Aorta (tissue), 5 donors: ENCODE results near the gene OPRL1. TPM values are rescaled to one million over a fixed set of nuclear protein-coding genes. Genes with fewer than 3 reads are reported as not detected.
"Not testable (repeated sequence)": the region's sequence is repeated elsewhere in the genome, so short reads cannot be mapped to it uniquely, and the experiment has no call there.

Experiments
- ATAC-seq: fragments of 200-7000 bp; cut with Tn5 transposase; one replicate; pipeline ENCODE4 v1.9.1; 2022; ENCODE audit warnings: moderate library complexity; ENCODE audit not compliant: low FRiP score
- DNase-seq, 2 donors: peaks; one replicate each; pipeline ENCODE4 v3.0.0-alpha.2; 2020
- H3K27ac ChIP-seq, 2 donors: one replicate each; pipeline ENCODE4 v1.5.1; 2013; ENCODE audit warnings: low read length in 2 of 2, mild to moderate bottlenecking in 2 of 2, moderate library complexity in 2 of 2, control low read depth in 1 of 2, inconsistent platforms in 1 of 2, low read depth in 1 of 2
- H3K27me3 ChIP-seq, 2 donors: one replicate each; pipeline ENCODE4 v1.6.1; 2013; ENCODE audit warnings: control low read depth in 1 of 2, low read length in 1 of 2, mild to moderate bottlenecking in 1 of 2, moderate library complexity in 1 of 2; ENCODE audit not compliant: insufficient read depth in 2 of 2, control insufficient read depth in 1 of 2
- H3K36me3 ChIP-seq, 2 donors: one replicate each; pipeline ENCODE4 v1.6.1; 2013; ENCODE audit warnings: control low read depth in 1 of 2, low read length in 1 of 2, mild to moderate bottlenecking in 1 of 2; ENCODE audit not compliant: insufficient read depth in 2 of 2, control insufficient read depth in 1 of 2
- H3K4me1 ChIP-seq, 2 donors: one replicate each; pipeline ENCODE4 v1.6.1; 2013; ENCODE audit warnings: low read length in 2 of 2, control low read depth in 1 of 2, mild to moderate bottlenecking in 1 of 2, moderate library complexity in 1 of 2; ENCODE audit not compliant: insufficient read depth in 2 of 2, control insufficient read depth in 1 of 2
- H3K4me3 ChIP-seq, 2 donors: one replicate each; pipeline ENCODE4 v1.5.1; 2013; ENCODE audit warnings: low read length in 2 of 2, control low read depth in 1 of 2, mild to moderate bottlenecking in 1 of 2
- H3K9me3 ChIP-seq: one replicate; pipeline ENCODE4 v1.6.1; 2013; ENCODE audit warnings: mild to moderate bottlenecking, low read length; ENCODE audit not compliant: control insufficient read depth
- WGBS, 2 donors: extraction: QIAGEN DNeasy Blood & Tissue Kit; methylation state at CpG; one replicate each; pipeline ENCODE4 v1.1.7; 2013; 5-methylcytosine and 5-hydroxymethylcytosine counted together
- intact Hi-C, 2 donors: fragments of 100-400 bp; cut with DNase I; formaldehyde crosslinking; loops; one replicate each; pipeline versions ENCODE4 v1.14.2 to v1.15.0; 2022
- polyA plus RNA-seq, 2 donors: library from polyadenylated mRNA; stranded (reverse); fragments of 200-250 nt; gene quantifications; one replicate each; pipeline ENCODE4 v1.2.3, GENCODE V29; 2013
- total RNA-seq, 2 donors: library from RNA; stranded (reverse); fragmentation: NEBNext Ultra II Directional; extraction: Animal tissue kit (Norgen Biotek cat#: 25700); gene quantifications; one replicate each; pipeline ENCODE4 v1.2.1, GENCODE V29; 2021
- donor health status: healthy with polysubstance abuse.
- donor health status: Bipolar disorder and iron deficiency.
- donor health status: DM: no; HTN: no; CAD: no.
- donor health status: DM: no; HTN: no; CAD: no.
- donor health status: DM: yes; HTN: yes; CAD: no.

The OPRL1 gene
- total and polyA plus RNA-seq, 4 donors = 0.72 to 2.9 (median 0.95) TPM

- H3K4me3 ChIP-seq = no peak overlapping the region
- intact Hi-C loops = no loop called here
- ATAC-seq = no peak
These were observed 4.8 kb downstream of the OPRL1 start for GRCh38 chr20:64084685-64085152.

GRCh38 chr20:64086801-64087200 lies 6.9 kb downstream of the OPRL1 start:
- intact Hi-C loops = no loop called here
- no peaks in the 10 kb centered on the region for H3K36me3 ChIP-seq
- no peak overlapping the region for H3K4me3 ChIP-seq
- ATAC-seq (no peak), DNase-seq (no peak)
- no peaks in the 10 kb centered on the region for H3K27me3 ChIP-seq
- no peak overlapping the region for H3K27ac ChIP-seq
- no peaks in the 10 kb centered on the region for H3K4me1 ChIP-seq
- no peaks in the 10 kb centered on the region for H3K9me3 ChIP-seq
- 96 to 97% methylated on average over 8 to 10 of the region's 11 CpGs for WGBS, 2 donors

More at GRCh38 chr20:64084685-64085152, 4.8 kb downstream of the OPRL1 start:
- Histone ChIP-seq H3K4me1 (no peaks in the 10 kb centered on the region), H3K36me3 (no peaks in the 10 kb centered on the region), H3K27ac (no peak overlapping the region), H3K9me3 (no peaks in the 10 kb centered on the region), H3K27me3 (no peaks in the 10 kb centered on the region)
- 8 to 11% methylated on average over 18 to 23 of the region's 23 CpGs for WGBS, 2 donors
- DNase-seq = no peak

GRCh38 chr20:64087226-64087825 lies 7.4 kb downstream of the OPRL1 start:
- H3K27ac ChIP-seq, H3K9me3 ChIP-seq, DNase-seq, H3K4me3 ChIP-seq, H3K36me3 ChIP-seq, H3K27me3 ChIP-seq, H3K4me1 ChIP-seq, ATAC-seq, intact Hi-C loops: not testable (repeated sequence)
- 95 to 97% methylated on average over 6 of the region's 36 CpGs for WGBS, 2 donors

- ATAC-seq, H3K36me3 ChIP-seq, DNase-seq, H3K27ac ChIP-seq, H3K27me3 ChIP-seq, H3K9me3 ChIP-seq, H3K4me3 ChIP-seq, intact Hi-C loops, H3K4me1 ChIP-seq: not testable (repeated sequence)
These were observed 8.7 kb downstream of the OPRL1 start for GRCh38 chr20:64088586-64088985.

- DNase-seq (no peak), ATAC-seq (no peak)
- 58 to 61% methylated on average over 10 of the region's 10 CpGs for WGBS, 2 donors
- H3K9me3 ChIP-seq = no peaks in the 10 kb centered on the region
- no peak overlapping the region for H3K4me3 ChIP-seq
- no peaks in the 10 kb centered on the region for H3K4me1 ChIP-seq
- H3K36me3 ChIP-seq = no peaks in the 10 kb centered on the region
- intact Hi-C loops = no loop called here
- no peaks in the 10 kb centered on the region for H3K27me3 ChIP-seq
- no peak overlapping the region for H3K27ac ChIP-seq
These were observed 10.3 kb downstream of the OPRL1 start for GRCh38 chr20:64090165-64090564.

GRCh38 chr20:64091340-64091739 lies 11.5 kb downstream of the OPRL1 start:
- Histone ChIP-seq H3K27me3 (no peaks in the 10 kb centered on the region), H3K27ac (no peak overlapping the region), H3K9me3 (no peaks in the 10 kb centered on the region), H3K4me1 (no peaks in the 10 kb centered on the region), H3K4me3 (no peak overlapping the region), H3K36me3 (no peaks in the 10 kb centered on the region)
- no peak for ATAC-seq
- DNase-seq = no peak
- WGBS, 2 donors = 79 to 82% methylated on average over 19 of the region's 19 CpGs
- intact Hi-C loops = no loop called here

- H3K27me3 ChIP-seq = no peaks in the 10 kb centered on the region
- intact Hi-C loops = no loop called here
- WGBS, 2 donors = 19 to 22% methylated on average over 15 to 16 of the region's 16 CpGs
- no peaks in the 10 kb centered on the region for H3K4me1 ChIP-seq
- no peak overlapping the region for H3K27ac ChIP-seq
- DNase-seq = no peak
- no peaks in the 10 kb centered on the region for H3K36me3 ChIP-seq
- ATAC-seq = no peak
- no peak overlapping the region for H3K4me3 ChIP-seq
- no peaks in the 10 kb centered on the region for H3K9me3 ChIP-seq
These were observed 11.9 kb downstream of the OPRL1 start for GRCh38 chr20:64091770-64092169.

- Histone ChIP-seq H3K27ac (no peak overlapping the region), H3K36me3 (no peaks in the 10 kb centered on the region), H3K27me3 (no peaks in the 10 kb centered on the region), H3K4me1 (no peaks in the 10 kb centered on the region), H3K4me3 (no peak overlapping the region), H3K9me3 (no peaks in the 10 kb centered on the region)
- no peak for DNase-seq
- WGBS, 2 donors = 65 to 69% methylated on average over 27 of the region's 27 CpGs
- no peak for ATAC-seq
- intact Hi-C loops = no loop called here
These were observed 12.6 kb downstream of the OPRL1 start for GRCh38 chr20:64092258-64093012.

- H3K4me1 ChIP-seq = no peaks in the 10 kb centered on the region
- DNase-seq (no peak), ATAC-seq (no peak)
- no peaks in the 10 kb centered on the region for H3K36me3 ChIP-seq
- intact Hi-C loops = no loop called here
- H3K9me3 ChIP-seq = no peaks in the 10 kb centered on the region
- H3K27ac ChIP-seq = no peak overlapping the region
- no peak overlapping the region for H3K4me3 ChIP-seq
- H3K27me3 ChIP-seq = no peaks in the 10 kb centered on the region
- WGBS, 2 donors = 48 to 54% methylated on average over 9 of the region's 9 CpGs
These were observed 13.2 kb downstream of the OPRL1 start for GRCh38 chr20:64093013-64093503.
